PFSK-1 (cell line): ENCODE measurements around the gene CHRM2.

Source experiments
- TAF1 ChIP-seq: IDR thresholded peaks from 2 replicates; pipeline ENCODE4 v1.6.1; 2012; ENCODE audit warnings: low read length, control low read depth, borderline replicate concordance; ENCODE audit not compliant: insufficient read depth
- TF ChIP-seq, protein P1 (sequence below), 2 experiments: IDR thresholded peaks; 2 replicates each; pipeline versions ENCODE4 v1.6.1 to v1.8.0; 2011 to 2012; ENCODE audit warnings: low read depth in 2 of 2, low read length in 2 of 2, control low read depth in 1 of 2, inconsistent platforms in 1 of 2, mild to moderate bottlenecking in 1 of 2, moderate library complexity in 1 of 2; ENCODE audit not compliant: insufficient read depth in 1 of 2

DNA sequence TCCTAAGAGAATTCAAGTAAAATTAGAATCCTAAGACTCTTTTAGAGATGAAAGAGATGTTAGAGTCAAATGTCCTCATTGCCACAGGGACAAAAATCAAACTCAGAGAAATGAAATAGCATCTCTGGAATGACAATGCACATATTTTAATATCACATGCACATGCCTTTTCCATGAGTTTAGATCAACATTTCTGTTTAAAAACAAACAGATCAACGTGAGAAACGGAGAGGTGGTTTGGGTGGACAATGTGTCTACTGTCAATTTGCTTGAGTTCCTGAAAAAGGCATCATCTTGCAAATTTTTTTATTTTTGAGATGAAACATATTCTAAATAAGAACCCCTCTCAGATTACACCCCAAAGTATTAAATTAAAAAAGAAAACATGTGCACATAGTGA lies 130.0 kb downstream of the CHRM2 start:
- TF ChIP-seq, protein P1, sequence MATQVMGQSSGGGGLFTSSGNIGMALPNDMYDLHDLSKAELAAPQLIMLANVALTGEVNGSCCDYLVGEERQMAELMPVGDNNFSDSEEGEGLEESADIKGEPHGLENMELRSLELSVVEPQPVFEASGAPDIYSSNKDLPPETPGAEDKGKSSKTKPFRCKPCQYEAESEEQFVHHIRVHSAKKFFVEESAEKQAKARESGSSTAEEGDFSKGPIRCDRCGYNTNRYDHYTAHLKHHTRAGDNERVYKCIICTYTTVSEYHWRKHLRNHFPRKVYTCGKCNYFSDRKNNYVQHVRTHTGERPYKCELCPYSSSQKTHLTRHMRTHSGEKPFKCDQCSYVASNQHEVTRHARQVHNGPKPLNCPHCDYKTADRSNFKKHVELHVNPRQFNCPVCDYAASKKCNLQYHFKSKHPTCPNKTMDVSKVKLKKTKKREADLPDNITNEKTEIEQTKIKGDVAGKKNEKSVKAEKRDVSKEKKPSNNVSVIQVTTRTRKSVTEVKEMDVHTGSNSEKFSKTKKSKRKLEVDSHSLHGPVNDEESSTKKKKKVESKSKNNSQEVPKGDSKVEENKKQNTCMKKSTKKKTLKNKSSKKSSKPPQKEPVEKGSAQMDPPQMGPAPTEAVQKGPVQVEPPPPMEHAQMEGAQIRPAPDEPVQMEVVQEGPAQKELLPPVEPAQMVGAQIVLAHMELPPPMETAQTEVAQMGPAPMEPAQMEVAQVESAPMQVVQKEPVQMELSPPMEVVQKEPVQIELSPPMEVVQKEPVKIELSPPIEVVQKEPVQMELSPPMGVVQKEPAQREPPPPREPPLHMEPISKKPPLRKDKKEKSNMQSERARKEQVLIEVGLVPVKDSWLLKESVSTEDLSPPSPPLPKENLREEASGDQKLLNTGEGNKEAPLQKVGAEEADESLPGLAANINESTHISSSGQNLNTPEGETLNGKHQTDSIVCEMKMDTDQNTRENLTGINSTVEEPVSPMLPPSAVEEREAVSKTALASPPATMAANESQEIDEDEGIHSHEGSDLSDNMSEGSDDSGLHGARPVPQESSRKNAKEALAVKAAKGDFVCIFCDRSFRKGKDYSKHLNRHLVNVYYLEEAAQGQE (IDR thresholded peaks at IDR 0.05; ENCODE audit: insufficient read depth in 1 of 2, low read depth in 2 of 2, low read length in 2 of 2): no peak
- TF ChIP-seq TAF1: no peak
